ENCODE measurements around the gene ARNT2. TPM values are rescaled to one million over a fixed set of nuclear protein-coding genes. Genes with fewer than 3 reads are reported as not detected.

ARNT2 gene
- total RNA-seq, 1 experiment from 2014 or later = 16.8 TPM

DNA sequence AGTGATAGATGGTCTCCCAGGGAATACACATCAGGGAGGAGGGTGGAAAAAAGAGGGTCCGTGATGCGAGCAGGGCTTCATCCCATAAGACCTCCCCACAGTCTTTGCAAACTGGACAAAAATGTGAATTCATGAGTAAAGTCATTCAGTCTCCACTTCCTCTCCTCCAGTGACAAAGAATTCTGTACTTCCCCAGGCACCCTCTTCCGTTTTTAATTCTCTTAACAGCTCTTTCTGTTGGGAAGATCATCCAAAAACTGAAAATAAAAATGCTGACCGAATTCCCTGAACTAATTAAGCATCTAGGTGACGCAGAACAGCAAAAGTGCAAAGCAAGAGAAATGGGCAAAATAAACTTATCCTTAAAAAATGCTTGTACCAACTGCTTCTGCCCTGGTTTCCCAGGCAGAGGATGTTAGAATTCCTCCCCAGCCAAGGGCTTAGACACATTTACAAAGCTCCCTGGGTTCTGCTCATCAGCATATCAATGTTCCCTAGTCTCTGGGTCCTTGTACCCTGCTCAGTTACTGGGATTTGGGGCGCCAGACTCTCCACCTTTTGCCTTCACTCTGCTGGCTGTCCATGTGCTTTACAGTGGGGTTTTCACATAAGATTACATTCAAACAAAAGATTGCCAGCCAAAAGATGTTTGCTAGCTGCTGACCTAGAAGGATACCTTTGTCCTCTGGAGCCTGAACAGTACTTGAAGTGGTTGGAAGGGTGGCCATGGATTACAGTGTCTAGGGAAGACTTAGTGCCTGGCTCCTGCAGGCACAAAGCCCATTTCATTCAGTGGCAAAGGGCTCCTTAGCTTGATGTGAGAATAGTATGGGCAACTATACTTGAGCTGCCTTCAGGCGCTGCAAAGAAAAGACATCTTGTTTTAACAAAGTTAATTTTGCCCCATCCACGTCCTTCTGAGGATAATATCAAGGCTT is 69.4 kb downstream of the ARNT2 start:
- CTCF ChIA-PET = no interaction called here
- intact Hi-C loops (cut with micrococcal nuclease; ENCODE audit: unreplicated experiment) = no loop called here
- in situ Hi-C loops (cut with HindIII; ENCODE audit: low pct_unique_long_range_greater_than_20kb, low sequenced_read_pairs) = no loop called here
- TF ChIP-seq TCF7L2 (IDR thresholded peaks at IDR 0.05; ENCODE audit: low read depth, low read length) (no peak), POLR2AphosphoS5 (IDR thresholded peaks at IDR 0.05; ENCODE audit: low read depth, low read length) (no peak), SIN3A (IDR thresholded peaks at IDR 0.05; ENCODE audit: borderline replicate concordance, insufficient read depth, low read depth, low read length) (no peak)
- TF ChIP-seq, protein P1, sequence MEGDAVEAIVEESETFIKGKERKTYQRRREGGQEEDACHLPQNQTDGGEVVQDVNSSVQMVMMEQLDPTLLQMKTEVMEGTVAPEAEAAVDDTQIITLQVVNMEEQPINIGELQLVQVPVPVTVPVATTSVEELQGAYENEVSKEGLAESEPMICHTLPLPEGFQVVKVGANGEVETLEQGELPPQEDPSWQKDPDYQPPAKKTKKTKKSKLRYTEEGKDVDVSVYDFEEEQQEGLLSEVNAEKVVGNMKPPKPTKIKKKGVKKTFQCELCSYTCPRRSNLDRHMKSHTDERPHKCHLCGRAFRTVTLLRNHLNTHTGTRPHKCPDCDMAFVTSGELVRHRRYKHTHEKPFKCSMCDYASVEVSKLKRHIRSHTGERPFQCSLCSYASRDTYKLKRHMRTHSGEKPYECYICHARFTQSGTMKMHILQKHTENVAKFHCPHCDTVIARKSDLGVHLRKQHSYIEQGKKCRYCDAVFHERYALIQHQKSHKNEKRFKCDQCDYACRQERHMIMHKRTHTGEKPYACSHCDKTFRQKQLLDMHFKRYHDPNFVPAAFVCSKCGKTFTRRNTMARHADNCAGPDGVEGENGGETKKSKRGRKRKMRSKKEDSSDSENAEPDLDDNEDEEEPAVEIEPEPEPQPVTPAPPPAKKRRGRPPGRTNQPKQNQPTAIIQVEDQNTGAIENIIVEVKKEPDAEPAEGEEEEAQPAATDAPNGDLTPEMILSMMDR (IDR thresholded peaks at IDR 0.05) = no peak
- TF ChIP-seq, protein P2, sequence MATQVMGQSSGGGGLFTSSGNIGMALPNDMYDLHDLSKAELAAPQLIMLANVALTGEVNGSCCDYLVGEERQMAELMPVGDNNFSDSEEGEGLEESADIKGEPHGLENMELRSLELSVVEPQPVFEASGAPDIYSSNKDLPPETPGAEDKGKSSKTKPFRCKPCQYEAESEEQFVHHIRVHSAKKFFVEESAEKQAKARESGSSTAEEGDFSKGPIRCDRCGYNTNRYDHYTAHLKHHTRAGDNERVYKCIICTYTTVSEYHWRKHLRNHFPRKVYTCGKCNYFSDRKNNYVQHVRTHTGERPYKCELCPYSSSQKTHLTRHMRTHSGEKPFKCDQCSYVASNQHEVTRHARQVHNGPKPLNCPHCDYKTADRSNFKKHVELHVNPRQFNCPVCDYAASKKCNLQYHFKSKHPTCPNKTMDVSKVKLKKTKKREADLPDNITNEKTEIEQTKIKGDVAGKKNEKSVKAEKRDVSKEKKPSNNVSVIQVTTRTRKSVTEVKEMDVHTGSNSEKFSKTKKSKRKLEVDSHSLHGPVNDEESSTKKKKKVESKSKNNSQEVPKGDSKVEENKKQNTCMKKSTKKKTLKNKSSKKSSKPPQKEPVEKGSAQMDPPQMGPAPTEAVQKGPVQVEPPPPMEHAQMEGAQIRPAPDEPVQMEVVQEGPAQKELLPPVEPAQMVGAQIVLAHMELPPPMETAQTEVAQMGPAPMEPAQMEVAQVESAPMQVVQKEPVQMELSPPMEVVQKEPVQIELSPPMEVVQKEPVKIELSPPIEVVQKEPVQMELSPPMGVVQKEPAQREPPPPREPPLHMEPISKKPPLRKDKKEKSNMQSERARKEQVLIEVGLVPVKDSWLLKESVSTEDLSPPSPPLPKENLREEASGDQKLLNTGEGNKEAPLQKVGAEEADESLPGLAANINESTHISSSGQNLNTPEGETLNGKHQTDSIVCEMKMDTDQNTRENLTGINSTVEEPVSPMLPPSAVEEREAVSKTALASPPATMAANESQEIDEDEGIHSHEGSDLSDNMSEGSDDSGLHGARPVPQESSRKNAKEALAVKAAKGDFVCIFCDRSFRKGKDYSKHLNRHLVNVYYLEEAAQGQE (IDR thresholded peaks at IDR 0.05; ENCODE audit: insufficient read depth in 1 of 2, low read depth in 2 of 2, low read length in 1 of 2) = no peak
- BruUV-seq (replicated peaks) = no TSS peak
- POLR2A ChIA-PET = no interaction called here
- Histone ChIP-seq H3K27me3 (ENCODE audit: control insufficient read depth, insufficient read depth, low read length) (no peaks in the 10 kb centered on the region; the same call in 1 of the 2 replicates), H3K27ac (ENCODE audit: low read length) (no peak overlapping the region), H3K36me3 (ENCODE audit: control insufficient read depth, insufficient read depth, low read length) (no peaks in the 10 kb centered on the region), H3K4me1 (ENCODE audit: control insufficient read depth, insufficient read depth, low read length) (no peaks in the 10 kb centered on the region), H3K4me3 (ENCODE audit: low read depth in 2 of 2, low read length in 2 of 2) (no peak overlapping the region), H3K9me3 (ENCODE audit: control insufficient read depth, insufficient read depth, low read depth, low read length) (no peaks in the 10 kb centered on the region)
- ATAC-seq (no peak), DNase-seq (ENCODE audit: low read depth, low spot score) (no peak)

DNA sequence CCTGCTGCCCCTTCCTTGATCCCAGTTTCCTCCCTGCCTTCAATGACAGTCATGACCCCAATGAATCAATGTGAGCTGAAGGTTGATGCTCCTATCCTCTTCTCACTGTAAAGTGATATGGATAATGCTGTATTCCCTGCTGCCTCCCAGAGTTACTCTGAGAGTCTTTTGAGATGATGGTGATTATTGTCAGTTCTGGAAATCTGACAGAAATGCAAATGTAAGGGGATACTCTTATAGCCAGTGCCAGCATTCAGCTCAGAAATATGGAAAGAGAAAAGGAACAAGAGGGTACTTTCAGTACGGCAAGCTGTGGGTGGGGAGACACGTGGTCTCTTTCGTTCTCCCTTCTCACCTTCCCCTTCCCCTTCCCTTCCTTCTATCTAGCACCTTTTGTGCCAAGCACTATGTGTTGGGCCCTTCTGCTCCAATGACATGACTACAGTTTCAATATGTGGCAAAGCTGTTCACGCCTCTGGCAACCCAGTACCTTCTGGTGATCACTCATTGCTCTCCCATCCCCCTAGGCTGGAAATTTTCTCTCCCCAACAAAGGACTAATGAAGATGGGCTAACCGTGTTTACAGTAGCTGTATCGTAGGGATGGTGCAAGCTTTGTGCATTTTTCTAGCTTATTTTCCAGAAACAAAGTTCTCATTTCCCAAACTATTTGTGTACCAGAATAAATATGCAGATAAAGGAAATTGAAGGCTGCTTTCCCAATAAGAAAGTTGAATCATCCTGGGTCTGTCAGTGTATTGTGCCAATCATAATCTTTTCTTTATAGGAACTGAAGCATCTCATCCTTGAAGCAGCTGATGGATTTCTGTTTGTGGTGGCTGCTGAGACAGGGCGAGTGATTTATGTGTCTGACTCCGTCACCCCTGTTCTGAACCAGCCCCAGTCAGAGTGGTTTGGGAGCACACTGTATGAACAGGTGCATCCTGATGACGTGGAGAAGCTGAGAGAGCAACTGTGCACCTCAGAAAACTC is 70.3 kb downstream of the ARNT2 start:
- in situ Hi-C loops (cut with HindIII; ENCODE audit: low pct_unique_long_range_greater_than_20kb, low sequenced_read_pairs) = no loop called here
- CTCF ChIA-PET = no interaction called here
- no peak for ATAC-seq

More for the DNA sequence above, 70.3 kb downstream of the ARNT2 start:
- Histone ChIP-seq H3K36me3 (ENCODE audit: control insufficient read depth, insufficient read depth, low read length) (no peaks in the 10 kb centered on the region), H3K27ac (ENCODE audit: low read length) (no peak overlapping the region), H3K9me3 (ENCODE audit: control insufficient read depth, insufficient read depth, low read depth, low read length) (no peaks in the 10 kb centered on the region), H3K4me3 (ENCODE audit: low read depth in 2 of 2, low read length in 2 of 2) (no peak overlapping the region), H3K27me3 (ENCODE audit: control insufficient read depth, insufficient read depth, low read length) (no peaks in the 10 kb centered on the region; the same call in 1 of the 2 replicates), H3K4me1 (ENCODE audit: control insufficient read depth, insufficient read depth, low read length) (no peaks in the 10 kb centered on the region)
- intact Hi-C loops (cut with micrococcal nuclease; ENCODE audit: unreplicated experiment) = no loop called here
- TF ChIP-seq, protein P2 (IDR thresholded peaks at IDR 0.05; ENCODE audit: insufficient read depth in 1 of 2, low read depth in 2 of 2, low read length in 1 of 2) = no peak
- TF ChIP-seq POLR2AphosphoS5 (IDR thresholded peaks at IDR 0.05; ENCODE audit: low read depth, low read length) = no peak
- TF ChIP-seq, protein P1 (IDR thresholded peaks at IDR 0.05) = no peak
- TF ChIP-seq SIN3A (IDR thresholded peaks at IDR 0.05; ENCODE audit: borderline replicate concordance, insufficient read depth, low read depth, low read length) = no peak
- TF ChIP-seq TCF7L2 (IDR thresholded peaks at IDR 0.05; ENCODE audit: low read depth, low read length) = no peak
- no TSS peak for BruUV-seq (replicated peaks)
- no peak for DNase-seq (ENCODE audit: low read depth, low spot score)
- POLR2A ChIA-PET = interaction anchor here (0.5 kb wide), 1 partner anchor 11 kb away, joined by 13 read pairs; no protein-coding TSS in a partner anchor
